Chondrocyte (in vitro differentiated cells): Measurements from ENCODE around the gene R3HDM1. TPM values are rescaled to one million over a fixed set of nuclear protein-coding genes. Genes with fewer than 3 reads are reported as not detected.

Experiments used
- DNase-seq: peaks from one replicate; pipeline ENCODE4 v3.0.0; 2021; ENCODE audit warnings: mixed read lengths, low spot score
- H3K27ac Mint-ChIP-seq: one replicate; pipeline ENCODE4 v1.8.0; 2021; ENCODE audit warnings: mild to moderate bottlenecking, moderate library complexity, mixed read lengths; ENCODE audit not compliant: unreplicated experiment
- H3K27me3 Mint-ChIP-seq: 2 replicates; pipeline ENCODE4 v1.8.0; 2021; ENCODE audit warnings: low read depth, mixed read lengths
- H3K36me3 Mint-ChIP-seq: 2 replicates; pipeline ENCODE4 v1.8.0; 2021; ENCODE audit warnings: low read depth, mixed read lengths
- H3K4me1 Mint-ChIP-seq: 2 replicates; pipeline ENCODE4 v1.8.0; 2021; ENCODE audit warnings: low read depth, mild to moderate bottlenecking, mixed read lengths
- H3K4me3 Mint-ChIP-seq: one replicate; pipeline ENCODE4 v1.8.0; 2021; ENCODE audit warnings: mild to moderate bottlenecking, moderate library complexity, mixed read lengths; ENCODE audit not compliant: unreplicated experiment
- H3K9me3 Mint-ChIP-seq: 2 replicates; pipeline ENCODE4 v1.8.0; 2021; ENCODE audit warnings: low read depth, mixed read lengths
- CTCF ChIP-seq: fragments of 200-600 bp; sonication (generic); IDR thresholded peaks from 2 replicates; pipeline ENCODE4 v1.5.0; 2021; ENCODE audit warnings: antibody characterized with exemption, mild to moderate bottlenecking, moderate library complexity
- total RNA-seq: library from RNA; stranded (reverse); gene quantifications from 3 replicates; pipeline ENCODE4 v1.2.1, GENCODE V29; 2021

R3HDM1 gene
- total RNA-seq, 1 donor from 2014 or later = 28.2 TPM

- Mint-ChIP-seq H3K4me3 (no peak overlapping the region), H3K36me3 (peaks cover 22% of the 10 kb centered on the region)
Observed at GRCh38 chr2:135635212-135635835, 104.0 kb downstream of the R3HDM1 start.

GRCh38 chr2:135636982-135637381, 105.7 kb downstream of the R3HDM1 start:
- peaks cover 21% of the 10 kb centered on the region for H3K36me3 Mint-ChIP-seq
- no peak overlapping the region for H3K27ac Mint-ChIP-seq
- H3K9me3 Mint-ChIP-seq = no peaks in the 10 kb centered on the region
- no peak for DNase-seq
- no peak overlapping the region for H3K4me3 Mint-ChIP-seq
- no peaks in the 10 kb centered on the region for H3K4me1 Mint-ChIP-seq
- no peaks in the 10 kb centered on the region for H3K27me3 Mint-ChIP-seq
- no peak for TF ChIP-seq CTCF

More at GRCh38 chr2:135635212-135635835, 104.0 kb downstream of the R3HDM1 start:
- H3K9me3 Mint-ChIP-seq = no peaks in the 10 kb centered on the region
- no peak overlapping the region for H3K27ac Mint-ChIP-seq
- H3K4me1 Mint-ChIP-seq = no peaks in the 10 kb centered on the region
- H3K27me3 Mint-ChIP-seq = no peaks in the 10 kb centered on the region
- no peak for DNase-seq
- TF ChIP-seq CTCF = no peak

- H3K4me3 Mint-ChIP-seq = no peak overlapping the region
- no peak for TF ChIP-seq CTCF
- no peaks in the 10 kb centered on the region for H3K4me1 Mint-ChIP-seq
- no peaks in the 10 kb centered on the region for H3K27me3 Mint-ChIP-seq
- peaks cover 20% of the 10 kb centered on the region for H3K36me3 Mint-ChIP-seq
- H3K9me3 Mint-ChIP-seq = no peaks in the 10 kb centered on the region
- no peak for DNase-seq
- H3K27ac Mint-ChIP-seq = no peak overlapping the region
Observed at GRCh38 chr2:135637456-135638087, 106.3 kb downstream of the R3HDM1 start.

GRCh38 chr2:135638825-135639224, 107.5 kb downstream of the R3HDM1 start:
- Mint-ChIP-seq H3K36me3 (peaks cover 20% of the 10 kb centered on the region), H3K27me3 (no peaks in the 10 kb centered on the region), H3K4me1 (no peaks in the 10 kb centered on the region), H3K27ac (no peak overlapping the region), H3K4me3 (no peak overlapping the region), H3K9me3 (no peaks in the 10 kb centered on the region)
- no peak for DNase-seq
- no peak for TF ChIP-seq CTCF

GRCh38 chr2:135641156-135642068, 110.1 kb downstream of the R3HDM1 start:
- H3K4me1 Mint-ChIP-seq = no peaks in the 10 kb centered on the region
- no peaks in the 10 kb centered on the region for H3K9me3 Mint-ChIP-seq
- no peaks in the 10 kb centered on the region for H3K27me3 Mint-ChIP-seq
- no peak overlapping the region for H3K4me3 Mint-ChIP-seq
- DNase-seq = no peak
- TF ChIP-seq CTCF = no peak
- H3K27ac Mint-ChIP-seq = no peak overlapping the region
- H3K36me3 Mint-ChIP-seq = peaks cover 25% of the 10 kb centered on the region
